Stimulated activated CD8-positive, alpha-beta memory T cell treated with anti-CD3 and anti-CD28 coated beads, Interleukin-12 subunit alpha, Interleukin-12 subunit beta, amount 100 ng/mL, for 4 hours (primary cell): ENCODE results near the gene NOTCH1.

Source experiments
- DNase-seq: peaks from one replicate; pipeline ENCODE4 v3.0.0-alpha.2; 2020; ENCODE audit warnings: low read depth

NOTCH1 gene

DNA sequence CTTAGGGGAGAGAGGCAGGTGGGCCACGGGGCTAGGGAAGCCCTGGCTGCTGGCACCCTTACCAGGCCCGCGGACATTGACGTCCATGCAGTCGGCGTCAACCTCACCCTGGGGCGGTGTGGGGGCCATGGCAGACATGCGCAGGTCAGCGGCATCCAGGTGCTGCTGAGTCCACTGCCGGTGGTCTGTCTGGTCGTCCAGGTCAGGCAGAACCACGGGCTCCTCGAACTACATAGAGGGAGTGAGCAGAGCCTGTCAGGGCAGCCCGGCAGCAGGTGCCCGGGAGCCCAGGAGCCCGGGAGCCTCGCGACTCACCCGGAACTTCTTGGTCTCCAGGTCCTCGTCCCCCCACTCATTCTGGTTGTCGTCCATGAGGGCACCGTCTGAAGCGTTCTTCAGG, 44.2 kb downstream of the NOTCH1 start:
- no peak for DNase-seq

DNA sequence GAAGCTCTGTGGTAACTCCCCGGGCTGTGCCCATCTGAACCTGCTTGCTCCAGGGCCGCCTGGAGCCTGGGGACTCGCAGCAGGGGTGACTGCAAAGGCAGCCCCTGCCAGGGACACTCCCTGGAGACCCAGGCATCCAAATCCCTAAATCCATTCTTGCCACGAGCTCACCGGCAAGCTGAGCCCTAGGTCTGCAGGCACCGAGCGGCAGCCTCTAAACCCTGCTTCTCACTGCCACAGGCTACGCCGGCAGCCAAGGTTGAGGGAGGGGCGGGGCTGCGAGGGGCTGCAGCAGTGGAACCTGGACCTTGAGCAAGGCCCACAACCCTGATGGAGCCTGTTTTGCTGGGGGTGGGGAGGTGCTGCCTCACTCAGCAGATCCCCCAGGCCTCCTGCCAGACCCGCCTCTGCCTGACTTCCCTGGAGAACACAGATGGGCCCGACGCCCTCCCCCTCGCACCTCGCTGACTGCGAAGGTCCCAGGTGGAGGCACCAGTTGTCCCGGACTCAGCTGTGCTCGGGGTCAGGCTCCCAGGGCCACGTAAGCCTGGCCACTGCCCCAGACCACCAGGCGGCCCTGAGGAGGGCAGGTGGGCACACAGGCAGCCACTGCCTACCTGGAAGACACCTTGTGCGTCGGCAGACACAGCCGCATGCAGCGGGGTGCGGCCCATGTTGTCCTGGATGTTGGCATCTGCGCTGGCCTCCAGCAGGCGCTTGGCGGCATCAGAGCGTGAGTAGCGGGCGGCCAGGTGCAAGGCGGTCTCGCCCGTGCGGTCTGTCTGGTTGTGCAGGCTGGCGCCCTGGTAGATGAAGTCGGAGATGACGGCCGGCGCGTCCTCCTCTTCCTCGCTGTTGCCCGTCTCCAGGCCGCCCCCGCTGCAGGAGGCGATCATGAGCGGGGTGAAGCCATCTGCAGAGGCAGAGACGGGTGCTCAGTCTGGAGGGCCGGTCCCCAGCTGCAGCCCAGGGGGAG, 45.6 kb downstream of the NOTCH1 start:
- no peak for DNase-seq

- no peak for DNase-seq
These were observed 46.5 kb downstream of the NOTCH1 start for GRCh38 chr9:136499071-136499934.

DNA sequence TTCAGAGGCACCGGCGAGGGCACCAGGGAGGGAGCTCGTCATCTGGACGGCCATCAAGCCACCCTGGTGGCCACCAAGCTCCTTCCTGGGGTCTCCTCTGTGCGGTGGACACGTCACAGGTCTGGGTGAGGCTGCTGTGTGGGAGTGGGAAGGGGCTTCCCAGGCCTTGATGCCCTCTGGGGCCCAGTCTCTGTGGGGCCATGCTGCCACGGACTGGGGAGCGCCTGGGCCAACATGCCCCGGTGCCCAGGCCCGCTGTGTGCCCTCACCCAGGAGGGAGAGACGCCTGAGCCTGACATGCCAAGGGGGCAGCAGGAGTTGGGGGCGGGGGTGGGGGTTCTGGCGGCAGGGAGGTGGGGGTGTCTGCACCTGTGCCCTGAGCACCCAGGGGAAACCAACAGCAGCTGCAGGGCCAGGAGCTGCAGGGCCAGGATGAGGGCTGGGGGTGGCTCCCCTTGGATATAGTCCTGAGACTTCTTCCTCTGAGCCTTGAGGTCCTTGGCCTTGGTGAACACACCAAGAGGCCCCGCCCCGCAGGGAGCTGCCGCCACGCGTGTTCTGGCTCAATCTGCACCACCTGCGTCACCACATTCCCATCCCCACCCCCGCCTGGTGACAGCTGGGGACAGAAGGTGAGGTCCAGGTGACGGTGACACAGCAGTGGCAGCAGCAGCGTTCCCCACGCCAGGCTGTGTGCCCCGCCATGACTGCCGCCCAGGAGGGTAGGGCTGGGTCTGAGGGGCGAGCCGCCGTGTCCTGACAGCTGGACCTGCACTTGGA, 47.7 kb downstream of the NOTCH1 start:
- no peak for DNase-seq

DNA sequence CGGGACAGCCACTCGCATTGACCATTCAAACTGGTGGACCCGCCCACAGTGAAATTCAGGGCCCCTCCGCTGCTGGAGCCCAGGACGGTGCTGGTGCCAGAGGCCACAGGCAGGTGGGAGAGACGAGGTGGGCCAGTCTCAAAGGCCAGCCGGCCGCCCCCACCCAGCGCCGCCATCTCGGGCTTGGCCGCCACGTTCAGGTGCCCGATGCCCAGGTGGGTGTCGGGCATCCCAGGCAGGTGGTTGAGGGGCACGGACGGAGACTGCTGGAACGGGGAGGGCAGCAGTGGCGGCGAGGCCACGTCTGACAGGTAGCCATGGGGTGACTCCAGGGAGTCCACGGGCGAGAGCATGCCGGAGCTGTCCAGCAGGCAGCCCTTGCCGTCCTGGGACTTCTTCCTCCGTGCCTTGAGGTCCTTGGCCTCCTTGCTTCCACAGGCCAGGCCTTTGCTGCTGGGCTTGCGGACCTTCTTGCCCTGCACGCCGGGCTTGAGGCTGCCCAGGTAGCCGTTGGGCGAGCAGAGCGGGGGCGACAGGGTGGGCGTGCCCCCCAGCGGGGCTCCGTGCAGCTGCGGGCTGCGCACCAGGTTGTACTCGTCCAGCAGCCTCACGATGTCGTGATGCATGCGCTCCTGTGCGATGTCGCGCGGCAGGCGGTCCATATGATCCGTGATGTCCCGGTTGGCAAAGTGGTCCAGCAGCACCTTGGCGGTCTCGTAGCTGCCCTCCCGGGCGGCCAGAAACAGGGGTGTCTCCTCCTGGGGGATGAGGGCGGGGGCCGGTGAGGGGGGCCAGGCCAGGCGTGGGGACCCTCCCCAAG, 48.8 kb downstream of the NOTCH1 start:
- no peak for DNase-seq

GRCh38 chr9:136496181-136496580, 49.7 kb downstream of the NOTCH1 start:
- DNase-seq: no peak

- DNase-seq: no peak
These were observed 50.5 kb downstream of the NOTCH1 start for GRCh38 chr9:136495238-136495800.

- no peak for DNase-seq
These were observed 51.2 kb downstream of the NOTCH1 start for GRCh38 chr9:136494531-136495215.

- no peak for DNase-seq
These were observed 51.8 kb downstream of the NOTCH1 start for GRCh38 chr9:136494012-136494411.

- no peak for DNase-seq
These were observed 52.3 kb downstream of the NOTCH1 start for GRCh38 chr9:136493567-136493971.

GRCh38 chr9:136492978-136493522, 52.8 kb downstream of the NOTCH1 start:
- DNase-seq: no peak

GRCh38 chr9:136489731-136490130, 56.1 kb downstream of the NOTCH1 start:
- no peak for DNase-seq

DNA sequence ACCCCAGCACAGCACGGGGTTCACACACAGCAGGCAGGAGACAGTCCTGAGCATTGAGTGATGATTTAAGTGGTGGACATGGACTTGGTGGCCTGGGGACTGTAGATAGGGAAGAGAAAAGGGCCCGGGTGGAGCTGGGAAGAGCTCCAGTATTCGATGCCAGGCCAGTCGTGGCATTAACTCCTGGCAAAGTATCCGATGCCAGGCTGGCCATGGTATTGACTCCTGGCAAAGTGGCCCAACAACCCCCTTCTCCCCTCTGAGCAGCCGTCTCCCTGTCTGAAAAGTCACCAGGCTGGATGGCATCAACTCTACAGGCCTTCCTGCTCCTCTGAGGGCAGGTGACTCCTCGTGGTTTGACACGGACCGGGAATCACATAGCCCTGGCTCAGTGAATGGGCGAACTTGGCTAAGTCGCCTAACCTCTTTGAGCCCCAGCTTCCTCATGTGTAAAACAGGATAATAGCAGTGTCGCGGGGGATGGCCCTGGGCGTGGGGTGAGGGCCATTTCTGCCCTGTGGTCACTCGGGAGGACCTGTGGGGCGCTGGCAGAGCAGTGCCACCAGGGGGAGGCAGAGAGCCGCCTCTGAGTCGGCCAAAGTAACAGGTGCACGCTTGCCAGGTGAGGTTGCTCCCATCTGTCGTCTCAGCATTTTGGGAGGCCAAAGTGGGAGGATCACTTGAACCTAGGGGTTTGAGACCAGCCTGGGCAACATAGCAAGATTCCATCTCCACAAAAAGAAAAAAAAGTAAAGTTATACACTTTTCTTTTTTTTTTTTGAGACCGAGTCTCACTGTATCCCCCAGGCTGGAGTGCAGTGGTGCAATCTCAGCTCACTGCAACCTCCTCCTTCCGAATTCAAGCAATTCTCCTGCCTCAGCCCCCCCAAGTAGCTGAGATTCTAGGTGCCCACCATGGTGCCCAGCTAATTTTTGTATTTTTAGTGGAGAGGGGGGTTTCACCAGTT, 57.3 kb downstream of the NOTCH1 start:
- DNase-seq: peak; percentile 52

GRCh38 chr9:136487672-136488071, 58.2 kb downstream of the NOTCH1 start:
- no peak for DNase-seq

DNA sequence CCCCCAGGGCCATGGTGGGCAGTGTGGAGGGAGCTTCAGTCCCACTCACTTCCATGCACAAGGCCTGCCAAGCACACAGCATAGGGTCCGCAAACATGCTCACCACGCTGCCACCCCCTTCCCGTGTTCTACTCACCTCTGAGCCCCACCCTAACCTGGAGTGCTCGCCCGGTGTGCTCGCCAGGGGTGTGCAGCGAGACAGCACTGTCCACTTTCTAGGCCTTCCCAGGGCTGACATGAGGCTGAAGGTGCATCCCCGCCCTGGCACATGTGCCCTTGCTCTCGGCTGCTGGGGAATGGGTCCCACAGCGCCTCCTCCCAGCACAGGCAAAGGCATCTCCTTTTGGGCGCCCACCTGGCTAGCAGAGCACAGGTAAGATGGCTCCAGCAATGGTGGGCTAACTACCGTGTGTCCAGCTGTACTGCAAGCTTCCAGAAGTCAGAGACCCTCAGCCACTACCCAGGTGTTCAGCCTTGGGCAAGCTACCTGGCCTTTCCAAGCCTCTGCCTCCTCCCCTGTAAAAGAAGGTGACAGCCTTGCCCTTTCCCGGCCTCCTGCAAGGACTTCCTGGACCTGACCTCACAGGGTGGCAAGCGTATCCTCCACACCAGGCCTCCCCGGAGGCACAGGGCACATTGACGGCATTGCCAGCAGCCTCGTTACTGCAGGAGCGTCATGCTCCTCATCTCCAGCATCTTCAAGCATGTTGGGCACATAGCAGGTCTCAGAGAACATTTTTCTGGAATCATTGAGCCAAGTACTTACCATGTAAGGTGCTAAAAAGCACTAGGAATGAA, 58.8 kb downstream of the NOTCH1 start:
- no peak for DNase-seq

GRCh38 chr9:136486131-136486530, 59.7 kb downstream of the NOTCH1 start:
- DNase-seq: no peak

DNA sequence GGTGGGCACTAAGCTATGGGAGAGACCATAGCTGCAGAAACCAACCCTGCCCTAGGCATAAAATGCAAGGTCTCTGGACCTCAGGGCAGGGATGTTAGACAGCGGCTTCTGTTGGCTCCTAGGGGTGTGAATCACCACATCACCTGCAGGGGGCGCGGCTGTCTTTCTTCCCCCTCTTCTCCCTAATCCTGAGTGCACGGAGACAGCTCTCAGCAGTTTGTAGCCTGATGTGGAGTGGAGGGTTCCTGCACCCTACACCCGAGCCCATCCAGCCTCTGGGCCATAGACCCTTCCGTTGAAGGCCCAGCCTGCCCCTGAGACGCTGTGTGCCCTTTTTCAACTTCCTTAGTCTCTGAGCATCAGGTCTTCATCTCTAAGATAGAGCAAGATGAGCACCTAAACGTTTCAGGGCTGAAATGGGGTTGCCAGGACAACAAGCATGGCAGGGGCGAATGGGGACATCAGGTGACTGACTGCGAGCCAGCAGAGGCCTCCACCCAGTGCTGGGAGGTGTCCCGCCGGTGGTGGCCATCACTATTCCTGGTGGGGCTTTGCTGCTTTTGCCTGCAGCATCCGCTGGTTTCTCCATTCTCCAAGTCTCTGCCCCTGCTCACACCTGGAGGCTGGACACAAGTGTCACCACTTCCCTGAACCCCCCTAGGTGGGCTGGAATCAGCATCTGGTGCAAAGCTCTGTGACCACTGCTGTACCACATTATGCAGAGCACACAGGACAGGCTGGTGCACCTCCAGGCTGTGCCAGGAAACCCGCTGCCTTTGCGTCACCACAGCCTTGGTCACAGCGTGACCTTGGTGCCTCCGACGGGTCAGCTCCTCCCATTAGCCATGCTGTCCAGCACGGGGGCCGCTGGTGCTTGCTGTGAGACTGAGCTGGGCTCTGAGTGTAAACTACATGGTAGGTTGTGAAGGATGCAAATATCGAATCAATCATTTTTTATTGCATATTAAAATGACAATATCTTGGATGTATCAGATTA, 60.5 kb downstream of the NOTCH1 start:
- peak; percentile 64 for DNase-seq
